Measurements from ENCODE around the gene TUT4. TPM values are rescaled to one million over a fixed set of nuclear protein-coding genes. Genes with fewer than 3 reads are reported as not detected.

The TUT4 gene
- polyA plus RNA-seq, 1 donor from 2014 or later: 46.3 TPM

- H3K4me1 Mint-ChIP-seq: peaks cover 0 to 5% (median 0%) of the 10 kb centered on the region in 3 donors
- no peaks in the 10 kb centered on the region for H3K9me3 Mint-ChIP-seq
- H3K27me3 Mint-ChIP-seq: no peaks in the 10 kb centered on the region
- H3K4me3 Mint-ChIP-seq: no peak overlapping the region
- no peak overlapping the region for H3K27ac Mint-ChIP-seq
- H3K36me3 Mint-ChIP-seq: no peaks in the 10 kb centered on the region
Observed at GRCh38 chr1:52487632-52488031, 65.3 kb downstream of the TUT4 start.

- Mint-ChIP-seq H3K4me3 (no peak overlapping the region), H3K9me3 (no peaks in the 10 kb centered on the region), H3K36me3 (peaks cover 2% of the 10 kb centered on the region), H3K4me1 (no peaks in the 10 kb centered on the region), H3K27ac (no peak overlapping the region), H3K27me3 (no peaks in the 10 kb centered on the region)
Observed at GRCh38 chr1:52482326-52483004, 70.4 kb downstream of the TUT4 start.

GRCh38 chr1:52479076-52479475, 73.8 kb downstream of the TUT4 start:
- Mint-ChIP-seq H3K4me1 (peaks cover 0 to 4% (median 2%) of the 10 kb centered on the region in 3 donors), H3K9me3 (no peaks in the 10 kb centered on the region), H3K4me3 (no peak overlapping the region)

GRCh38 chr1:52477876-52478275, 75.0 kb downstream of the TUT4 start:
- Mint-ChIP-seq H3K4me1 (peaks cover 0 to 7% (median 2%) of the 10 kb centered on the region in 3 donors), H3K4me3 (no peak overlapping the region), H3K9me3 (no peaks in the 10 kb centered on the region), H3K27ac (no peak overlapping the region), H3K27me3 (no peaks in the 10 kb centered on the region), H3K36me3 (peaks cover 2% of the 10 kb centered on the region)

More at GRCh38 chr1:52479076-52479475, 73.8 kb downstream of the TUT4 start:
- Mint-ChIP-seq H3K36me3 (peaks cover 2% of the 10 kb centered on the region), H3K27ac (no peak overlapping the region), H3K27me3 (no peaks in the 10 kb centered on the region)

GRCh38 chr1:52476943-52477342, 75.9 kb downstream of the TUT4 start:
- H3K4me1 Mint-ChIP-seq: peaks cover 0 to 8% (median 2%) of the 10 kb centered on the region in 3 donors
- H3K4me3 Mint-ChIP-seq: no peak overlapping the region
- no peaks in the 10 kb centered on the region for H3K36me3 Mint-ChIP-seq
- H3K9me3 Mint-ChIP-seq: no peaks in the 10 kb centered on the region
- H3K27me3 Mint-ChIP-seq: no peaks in the 10 kb centered on the region
- H3K27ac Mint-ChIP-seq: no peak overlapping the region

- Mint-ChIP-seq H3K27me3 (no peaks in the 10 kb centered on the region), H3K27ac (peak overlapping the region in 1 of 3 donors; percentile 48), H3K36me3 (peaks cover 4% of the 10 kb centered on the region), H3K9me3 (no peaks in the 10 kb centered on the region), H3K4me3 (no peak overlapping the region), H3K4me1 (peaks cover 4 to 8% (median 4%) of the 10 kb centered on the region in 3 donors)
Observed at GRCh38 chr1:52474807-52475206, 78.1 kb downstream of the TUT4 start.

GRCh38 chr1:52473039-52473438, 79.9 kb downstream of the TUT4 start:
- H3K9me3 Mint-ChIP-seq: no peaks in the 10 kb centered on the region
- peak overlapping the region in 1 of 3 donors; percentile 67 for H3K27ac Mint-ChIP-seq
- H3K4me3 Mint-ChIP-seq: no peak overlapping the region
- H3K36me3 Mint-ChIP-seq: peaks cover 4% of the 10 kb centered on the region
- H3K4me1 Mint-ChIP-seq: peaks cover 4 to 8% (median 7%) of the 10 kb centered on the region in 3 donors
- no peaks in the 10 kb centered on the region for H3K27me3 Mint-ChIP-seq

GRCh38 chr1:52472384-52472783, 80.5 kb downstream of the TUT4 start:
- peaks cover 4% of the 10 kb centered on the region for H3K36me3 Mint-ChIP-seq
- H3K27ac Mint-ChIP-seq: no peak overlapping the region
- peaks cover 4 to 12% (median 9%) of the 10 kb centered on the region in 3 donors for H3K4me1 Mint-ChIP-seq
- no peaks in the 10 kb centered on the region for H3K9me3 Mint-ChIP-seq
- no peak overlapping the region for H3K4me3 Mint-ChIP-seq
- no peaks in the 10 kb centered on the region for H3K27me3 Mint-ChIP-seq

GRCh38 chr1:52469108-52469507, 83.8 kb downstream of the TUT4 start:
- H3K27ac Mint-ChIP-seq: no peak overlapping the region
- no peaks in the 10 kb centered on the region for H3K9me3 Mint-ChIP-seq
- H3K4me3 Mint-ChIP-seq: no peak overlapping the region
- H3K27me3 Mint-ChIP-seq: no peaks in the 10 kb centered on the region
- H3K36me3 Mint-ChIP-seq: peaks cover 7% of the 10 kb centered on the region
- peaks cover 2 to 10% (median 10%) of the 10 kb centered on the region in 3 donors for H3K4me1 Mint-ChIP-seq

GRCh38 chr1:52463891-52464290, 89.0 kb downstream of the TUT4 start:
- Mint-ChIP-seq H3K4me3 (no peak overlapping the region), H3K36me3 (peaks cover 3% of the 10 kb centered on the region), H3K4me1 (peaks cover 2 to 8% (median 6%) of the 10 kb centered on the region in 3 donors), H3K27ac (no peak overlapping the region), H3K9me3 (no peaks in the 10 kb centered on the region), H3K27me3 (no peaks in the 10 kb centered on the region)

- Mint-ChIP-seq H3K27ac (peak overlapping the region in 1 of 3 donors; percentile 57), H3K4me3 (no peak overlapping the region), H3K9me3 (no peaks in the 10 kb centered on the region), H3K36me3 (peaks cover 2% of the 10 kb centered on the region), H3K27me3 (no peaks in the 10 kb centered on the region), H3K4me1 (peaks cover 0 to 2% (median 2%) of the 10 kb centered on the region in 3 donors)
Observed at GRCh38 chr1:52461821-52462220, 91.1 kb downstream of the TUT4 start.

- Mint-ChIP-seq H3K27me3 (no peaks in the 10 kb centered on the region), H3K9me3 (no peaks in the 10 kb centered on the region), H3K36me3 (peaks cover 4% of the 10 kb centered on the region), H3K27ac (peak overlapping the region in 1 of 3 donors; percentile 26), H3K4me3 (no peak overlapping the region), H3K4me1 (peaks cover 0 to 2% (median 2%) of the 10 kb centered on the region in 3 donors)
Observed at GRCh38 chr1:52460694-52461093, 92.2 kb downstream of the TUT4 start.

GRCh38 chr1:52455686-52456085, 97.2 kb downstream of the TUT4 start:
- no peaks in the 10 kb centered on the region for H3K9me3 Mint-ChIP-seq
- no peak overlapping the region for H3K4me3 Mint-ChIP-seq
- peaks cover 4% of the 10 kb centered on the region for H3K36me3 Mint-ChIP-seq
- peaks cover 0 to 2% (median 0%) of the 10 kb centered on the region in 3 donors for H3K4me1 Mint-ChIP-seq
- H3K27ac Mint-ChIP-seq: no peak overlapping the region
- H3K27me3 Mint-ChIP-seq: no peaks in the 10 kb centered on the region

- Mint-ChIP-seq H3K9me3 (no peaks in the 10 kb centered on the region), H3K27me3 (no peaks in the 10 kb centered on the region), H3K27ac (no peak overlapping the region), H3K36me3 (peaks cover 4% of the 10 kb centered on the region), H3K4me3 (no peak overlapping the region), H3K4me1 (no peaks in the 10 kb centered on the region)
Observed at GRCh38 chr1:52454779-52455178, 98.1 kb downstream of the TUT4 start.

- no peak overlapping the region for H3K27ac Mint-ChIP-seq
- peaks cover 6% of the 10 kb centered on the region for H3K36me3 Mint-ChIP-seq
- no peaks in the 10 kb centered on the region for H3K4me1 Mint-ChIP-seq
Observed at GRCh38 chr1:52454127-52454526, 98.8 kb downstream of the TUT4 start.

GRCh38 chr1:52444463-52444862, 108.4 kb downstream of the TUT4 start:
- Mint-ChIP-seq H3K4me3 (no peak overlapping the region), H3K27me3 (no peaks in the 10 kb centered on the region), H3K9me3 (no peaks in the 10 kb centered on the region), H3K4me1 (peaks cover 0 to 2% (median 2%) of the 10 kb centered on the region in 3 donors), H3K27ac (no peak overlapping the region), H3K36me3 (peaks cover 5% of the 10 kb centered on the region)

More at GRCh38 chr1:52454127-52454526, 98.8 kb downstream of the TUT4 start:
- H3K27me3 Mint-ChIP-seq: no peaks in the 10 kb centered on the region
- no peak overlapping the region for H3K4me3 Mint-ChIP-seq
- H3K9me3 Mint-ChIP-seq: no peaks in the 10 kb centered on the region
